Fibroblast of pulmonary artery (primary cell): ENCODE measurements around the gene NEK9.
"Not testable (repeated sequence)": the region's sequence is repeated elsewhere in the genome, so short reads cannot be mapped to it uniquely, and the experiment has no call there.

Experiments
- DNase-seq: peaks from one replicate; pipeline ENCODE4 v3.0.0-alpha.2; 2010; ENCODE audit warnings: low read depth
- H3K4me3 ChIP-seq: replicated peaks from 2 replicates; pipeline ENCODE4 v1.5.1; 2011; ENCODE audit warnings: low read depth, mild to moderate bottlenecking, control low read depth, low read length, moderate library complexity
- CTCF ChIP-seq: IDR thresholded peaks from 2 replicates; pipeline ENCODE4 v1.5.1; 2011; ENCODE audit warnings: mild to moderate bottlenecking, control low read depth, low read length, inconsistent platforms; ENCODE audit errors: missing control alignments

NEK9 gene

GRCh38 chr14:75138492-75138891 lies 11.6 kb upstream of the NEK9 start:
- H3K4me3 ChIP-seq = no peak overlapping the region
- no peak for DNase-seq
- no peak for TF ChIP-seq CTCF

- no peak for DNase-seq
- TF ChIP-seq CTCF = no peak
- H3K4me3 ChIP-seq = no peak overlapping the region
These were observed 7.8 kb upstream of the NEK9 start for GRCh38 chr14:75134644-75135043.

GRCh38 chr14:75133597-75133996 lies 6.7 kb upstream of the NEK9 start:
- no peak for DNase-seq
- no peak overlapping the region for H3K4me3 ChIP-seq
- TF ChIP-seq CTCF = no peak

- no peak overlapping the region for H3K4me3 ChIP-seq
- peak; percentile 89 for DNase-seq
- TF ChIP-seq CTCF = peak; percentile 70
These were observed 5.7 kb upstream of the NEK9 start for GRCh38 chr14:75132382-75133086.

- no peak overlapping the region for H3K4me3 ChIP-seq
- DNase-seq = no peak
- no peak for TF ChIP-seq CTCF
These were observed 1.7 kb upstream of the NEK9 start for GRCh38 chr14:75128596-75128990.

GRCh38 chr14:75127903-75128595 lies 1.2 kb upstream of the NEK9 start:
- no peak for TF ChIP-seq CTCF
- DNase-seq = no peak
- H3K4me3 ChIP-seq = peak overlapping the region; percentile 65

GRCh38 chr14:75127474-75127820 lies 599 bp upstream of the NEK9 start:
- DNase-seq = not testable (repeated sequence)
- H3K4me3 ChIP-seq = peak overlapping the region; percentile 65
